GM18526 (cell line): ENCODE results near the gene TMEM208.
A peak's percentile ranks its signal among the peaks of the same experiment; 100 is the strongest.

Source experiments
- POLR2A ChIP-seq: IDR thresholded peaks from 3 replicates; pipeline ENCODE4 v1.6.1; 2011; ENCODE audit not compliant: insufficient read length; ENCODE audit errors: extremely low read depth

Gene TMEM208

GRCh38 chr16:67246081-67246755 lies 19.3 kb downstream of the TMEM208 start:
- peak; percentile 37 for TF ChIP-seq POLR2A

DNA sequence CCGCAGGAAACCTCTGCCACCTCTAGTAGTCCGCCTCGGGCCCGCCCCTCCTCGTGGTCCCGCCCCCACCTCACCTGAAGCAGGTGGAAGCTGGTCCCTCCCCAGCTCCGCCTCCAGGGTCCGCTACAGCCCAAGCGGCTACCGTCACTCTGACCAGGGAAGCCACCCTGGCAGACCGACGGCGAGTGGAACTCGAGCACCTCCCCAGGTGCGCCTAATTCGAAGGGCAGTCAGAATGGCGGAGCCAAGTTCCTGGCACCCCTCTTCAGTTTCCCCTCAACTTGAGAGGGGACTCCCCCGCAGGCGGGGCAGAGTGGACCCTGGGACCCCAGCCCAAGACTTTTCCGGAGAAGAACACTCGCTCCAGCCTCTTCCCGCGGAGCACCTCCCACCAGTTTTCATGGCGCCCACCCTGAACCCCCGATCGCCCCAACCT lies 19.8 kb downstream of the TMEM208 start:
- no peak for TF ChIP-seq POLR2A

GRCh38 chr16:67247192-67248072 lies 20.5 kb downstream of the TMEM208 start, which contains the start of gene FHOD1:
Gene FHOD1 (minus strand): TSS chr16:67247481. CDS start chr16:67247410, 71 bp downstream.
- TF ChIP-seq POLR2A, result peak; percentile 77

- TF ChIP-seq POLR2A, result no peak
These were observed 21.1 kb downstream of the TMEM208 start for GRCh38 chr16:67248073-67248400.

GRCh38 chr16:67248401-67249177 lies 21.7 kb downstream of the TMEM208 start, which contains the start of gene SLC9A5:
Gene SLC9A5 (plus strand): TSS chr16:67248979. CDS start chr16:67249015, 36 bp downstream.
- TF ChIP-seq POLR2A, result no peak

- no peak for TF ChIP-seq POLR2A
These were observed 22.5 kb downstream of the TMEM208 start for GRCh38 chr16:67249178-67250044.

DNA sequence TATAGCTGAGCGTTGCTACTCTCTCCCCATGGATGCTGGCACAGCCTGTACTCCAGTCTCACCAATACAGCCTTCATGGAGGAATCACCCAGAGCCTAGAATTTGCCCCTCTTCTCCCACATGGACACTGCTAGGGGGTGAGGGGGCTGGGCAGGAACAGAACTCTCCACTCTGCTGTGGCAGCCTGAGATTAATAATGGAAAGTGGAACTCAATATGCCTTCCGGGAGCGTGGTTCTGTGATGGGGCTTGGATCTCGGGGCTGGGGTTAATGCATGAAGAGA lies 23.1 kb downstream of the TMEM208 start:
- TF ChIP-seq POLR2A, result no peak

- no peak for TF ChIP-seq POLR2A
These were observed 25.9 kb downstream of the TMEM208 start for GRCh38 chr16:67252609-67253497.

DNA sequence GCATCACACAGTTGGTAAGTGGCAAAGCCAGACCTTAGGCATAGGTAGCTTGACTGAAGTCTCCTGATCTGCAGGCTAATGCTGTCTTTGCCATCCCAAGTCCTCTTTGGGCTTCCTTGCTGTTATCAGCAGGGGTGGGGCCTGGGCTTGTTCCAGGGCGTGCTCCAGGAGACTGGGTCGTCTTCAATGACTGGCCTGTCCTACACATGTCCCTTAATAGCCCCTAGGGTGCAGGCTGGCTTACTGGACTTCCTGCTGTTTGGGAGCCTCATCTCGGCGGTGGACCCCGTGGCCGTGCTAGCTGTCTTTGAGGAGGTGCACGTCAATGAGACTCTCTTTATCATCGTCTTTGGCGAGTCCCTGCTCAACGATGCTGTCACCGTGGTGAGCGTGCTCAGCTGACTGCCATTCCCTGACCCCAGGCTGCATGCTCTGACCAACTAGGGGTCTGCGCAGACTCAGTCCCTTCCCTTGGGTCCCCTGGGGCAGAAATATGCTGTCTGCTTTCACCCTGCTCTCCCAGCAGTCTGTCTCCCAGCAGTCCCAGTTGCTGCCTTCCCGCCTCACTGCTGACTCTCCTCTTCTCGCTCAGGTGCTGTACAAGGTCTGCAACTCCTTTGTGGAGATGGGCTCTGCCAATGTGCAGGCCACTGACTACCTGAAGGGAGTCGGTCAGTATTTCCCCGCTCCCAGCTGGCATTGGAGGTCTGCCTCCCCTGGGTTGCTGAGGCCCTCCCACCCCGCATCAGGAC lies 28.0 kb downstream of the TMEM208 start:
- no peak for TF ChIP-seq POLR2A

DNA sequence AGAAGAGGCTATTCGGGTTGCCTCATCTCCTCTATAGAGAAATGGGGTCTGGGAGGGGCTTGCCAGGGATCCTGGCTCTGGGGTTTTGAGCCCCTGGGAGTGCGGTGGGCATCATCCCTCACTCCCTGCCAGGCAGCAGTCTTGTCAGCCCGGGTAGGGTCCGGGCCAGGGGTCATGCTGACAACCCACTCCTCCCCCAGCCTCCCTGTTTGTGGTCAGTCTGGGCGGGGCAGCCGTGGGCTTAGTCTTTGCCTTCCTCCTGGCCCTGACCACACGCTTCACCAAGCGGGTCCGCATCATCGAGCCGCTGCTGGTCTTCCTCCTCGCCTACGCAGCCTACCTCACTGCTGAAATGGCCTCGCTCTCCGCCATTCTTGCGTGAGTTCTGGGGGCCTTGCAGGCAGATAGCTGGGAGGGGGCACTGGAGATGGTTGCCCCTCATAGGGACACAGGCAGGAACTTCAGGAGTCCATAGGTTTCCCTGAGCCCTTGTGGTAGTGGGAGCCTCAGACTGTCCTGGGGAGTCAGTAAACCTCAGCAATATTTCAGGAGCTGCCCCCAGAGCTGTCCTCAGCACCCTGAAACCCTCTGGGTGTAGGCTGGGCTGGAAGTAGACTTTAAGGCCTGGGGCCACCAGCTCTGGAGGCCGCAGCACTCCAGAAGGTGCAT lies 28.8 kb downstream of the TMEM208 start:
- TF ChIP-seq POLR2A, result no peak

GRCh38 chr16:67256701-67257230 lies 29.8 kb downstream of the TMEM208 start:
- TF ChIP-seq POLR2A, result no peak

- TF ChIP-seq POLR2A, result no peak
These were observed 30.7 kb downstream of the TMEM208 start for GRCh38 chr16:67257486-67258160.
